PC-9 (cell line): ENCODE results near the gene SPIN1. TPM values are rescaled to one million over a fixed set of nuclear protein-coding genes. Genes with fewer than 3 reads are reported as not detected.
A peak's percentile ranks its signal among the peaks of the same experiment; 100 is the strongest.

Experiments
- BruUV-seq: library from RNA; stranded (reverse); fragments of 400-500 nt; replicated peaks from 2 replicates; lab custom pipeline; 2021; lab: Mats Ljungman, UMichigan
- CTCF ChIA-PET: fragments of 300-600 bp; sonication (Branson Sonifier 250); formaldehyde crosslinking; loops from one replicate; lab custom pipeline; 2022; ENCODE audit warnings: antibody characterized with exemption; lab: Charles Lee
- POLR2A ChIA-PET: fragments of 300-600 bp; sonication (Branson Sonifier 250); formaldehyde crosslinking; loops from one replicate; lab custom pipeline; 2022; ENCODE audit warnings: antibody characterized with exemption; ENCODE audit not compliant: unreplicated experiment; lab: Charles Lee
- DNase-seq, 2 experiments: peaks; one replicate each; pipeline versions ENCODE4 v3.0.0 to v3.0.0-alpha.2; 2015 to 2022; ENCODE audit warnings: mixed read lengths in 1 of 2
- H2AFZ ChIP-seq: fragments of 200-600 bp; sonication (generic); 2 replicates; pipeline ENCODE4 v1.8.1; 2017; ENCODE audit warnings: antibody characterized with exemption
- H3F3A ChIP-seq: fragments of 200-600 bp; sonication (generic); 2 replicates; pipeline ENCODE4 v1.8.1; 2017; ENCODE audit warnings: antibody characterized with exemption, mild to moderate bottlenecking, low read depth; ENCODE audit not compliant: insufficient read depth
- H3K27ac ChIP-seq: fragments of 200-600 bp; sonication (generic); 2 replicates; pipeline ENCODE4 v1.6.1; 2016; ENCODE audit warnings: mixed run types
- H3K27me3 ChIP-seq: fragments of 200-600 bp; sonication (generic); 2 replicates; pipeline ENCODE4 v1.6.1; 2016; ENCODE audit warnings: low read depth, mixed run types; ENCODE audit not compliant: insufficient read depth
- H3K36me3 ChIP-seq: fragments of 200-600 bp; sonication (generic); 2 replicates; pipeline ENCODE4 v1.6.1; 2016; ENCODE audit warnings: low read depth, mixed run types
- H3K4me1 ChIP-seq: fragments of 200-600 bp; sonication (generic); replicated peaks from 2 replicates; pipeline ENCODE4 v1.6.1; 2016; ENCODE audit warnings: mixed run types; ENCODE audit not compliant: insufficient read depth
- H3K4me2 ChIP-seq: fragments of 200-600 bp; sonication (generic); 2 replicates; pipeline ENCODE4 v1.6.1; 2017; ENCODE audit warnings: mixed run types
- H3K4me3 ChIP-seq: fragments of 200-600 bp; sonication (generic); 2 replicates; pipeline ENCODE4 v1.6.1; 2016; ENCODE audit warnings: mixed run types
- H3K79me2 ChIP-seq: fragments of 200-600 bp; sonication (generic); 2 replicates; pipeline ENCODE4 v1.6.1; 2017; ENCODE audit warnings: low read depth, mixed run types
- H3K9me2 ChIP-seq: fragments of 200-600 bp; sonication (generic); 2 replicates; pipeline ENCODE4 v1.8.1; 2017; ENCODE audit warnings: mild to moderate bottlenecking; ENCODE audit not compliant: insufficient read depth
- H3K9me3 ChIP-seq: fragments of 200-600 bp; sonication (generic); 2 replicates; pipeline ENCODE4 v1.8.1; 2016; ENCODE audit warnings: low read depth; ENCODE audit not compliant: insufficient read depth
- H4K20me1 ChIP-seq: fragments of 200-600 bp; sonication (generic); 2 replicates; pipeline ENCODE4 v1.8.1; 2017; ENCODE audit not compliant: insufficient read depth
- CTCF ChIP-seq: fragments of 200-600 bp; sonication (generic); conservative IDR thresholded peaks from 2 replicates; pipeline ENCODE4 v1.6.1; 2017; ENCODE audit warnings: mixed run types, antibody characterized with exemption, mild to moderate bottlenecking, moderate library complexity
- EZH2 ChIP-seq: fragments of 200-600 bp; sonication (generic); IDR thresholded peaks from 2 replicates; pipeline ENCODE4 v1.8.0; 2017; ENCODE audit warnings: antibody characterized with exemption, low read depth
- intact Hi-C: fragments of 100-400 bp; cut with micrococcal nuclease; formaldehyde crosslinking; loops from one replicate; pipeline ENCODE4 v1.10.0; 2022; ENCODE audit not compliant: unreplicated experiment
- total RNA-seq: library from RNA; stranded (reverse); gene quantifications from 2 replicates; pipeline ENCODE4 v1.2.3, GENCODE V29; 2021

SPIN1 gene
- total RNA-seq, 1 experiment from 2014 or later = 102 TPM

- CTCF ChIA-PET = no interaction called here
- Histone ChIP-seq H3K36me3 (peaks cover 13% of the 10 kb centered on the region; the same call in 1 of the 2 replicates), H4K20me1 (no peaks in the 10 kb centered on the region; the same call in 1 of the 2 replicates), H3K27ac (no peak overlapping the region), H3K4me1 (0 out of 2 replicates have a peak, but pooled peaks cover 5% of the 10 kb centered on the region), H3K79me2 (peaks cover 61% of the 10 kb centered on the region), H3K4me2 (no peak overlapping the region), H3K27me3 (no peaks in the 10 kb centered on the region), H3K9me2 (no peaks in the 10 kb centered on the region), H3K4me3 (no peak overlapping the region), H3F3A (peaks cover 5% of the 10 kb centered on the region; the same call in 1 of the 2 replicates), H2AFZ (no peak overlapping the region), H3K9me3 (no peaks in the 10 kb centered on the region)
- intact Hi-C loops = no loop called here
- POLR2A ChIA-PET = interaction anchor here (0.6 kb wide), 1 partner anchor 11 kb away, joined by 9 read pairs; no protein-coding TSS in a partner anchor
- no TSS peak for BruUV-seq
- no peak for TF ChIP-seq CTCF
- no peak for TF ChIP-seq EZH2
- no peak for DNase-seq
Observed at GRCh38 chr9:88437210-88438146, 49.2 kb downstream of the SPIN1 start.

GRCh38 chr9:88438811-88439210, 50.6 kb downstream of the SPIN1 start:
- Histone ChIP-seq H3K9me2 (no peaks in the 10 kb centered on the region), H3K27me3 (no peaks in the 10 kb centered on the region), H3K4me3 (no peak overlapping the region), H2AFZ (no peak overlapping the region), H3K4me1 (0 out of 2 replicates have a peak, but pooled peaks cover 2% of the 10 kb centered on the region), H3K27ac (no peak overlapping the region), H3K79me2 (peaks cover 74% of the 10 kb centered on the region), H3K36me3 (peaks cover 3% of the 10 kb centered on the region; the same call in 1 of the 2 replicates), H3K4me2 (no peak overlapping the region), H4K20me1 (no peaks in the 10 kb centered on the region; the same call in 1 of the 2 replicates), H3K9me3 (no peaks in the 10 kb centered on the region), H3F3A (no peaks in the 10 kb centered on the region; the same call in 1 of the 2 replicates)
- no TSS peak for BruUV-seq
- POLR2A ChIA-PET = no interaction called here
- TF ChIP-seq EZH2 = no peak
- TF ChIP-seq CTCF = no peak
- intact Hi-C loops = no loop called here
- CTCF ChIA-PET = no interaction called here
- no peak for DNase-seq

- ChIA-PET POLR2A (interaction anchor here (0.7 kb wide), 1 partner anchor 755 kb away, joined by 3 read pairs; no protein-coding TSS in a partner anchor), CTCF (interaction anchor here (0.6 to 0.7 kb wide), 3 partner anchors 8 to 54 kb away, joined by 3 read pairs; no protein-coding TSS in a partner anchor)
- Histone ChIP-seq H4K20me1 (no peaks in the 10 kb centered on the region), H3K79me2 (peaks cover 87% of the 10 kb centered on the region), H3K9me2 (no peaks in the 10 kb centered on the region), H3K4me3 (no peak overlapping the region), H3K4me2 (no peak overlapping the region), H3F3A (no peaks in the 10 kb centered on the region; the same call in 1 of the 2 replicates), H3K36me3 (0 out of 2 replicates have a peak, but pooled peaks cover 3% of the 10 kb centered on the region), H3K9me3 (no peaks in the 10 kb centered on the region; the same call in 1 of the 2 replicates), H3K27me3 (no peaks in the 10 kb centered on the region), H3K4me1 (no peaks in the 10 kb centered on the region), H2AFZ (no peak overlapping the region), H3K27ac (peak overlapping the region; percentile 24; the same call in 1 of the 2 replicates)
- BruUV-seq = no TSS peak
- DNase-seq = no peak
- intact Hi-C loops = no loop called here
- TF ChIP-seq EZH2 (no peak), CTCF (no peak)
Observed at GRCh38 chr9:88441301-88442007, 53.2 kb downstream of the SPIN1 start.
